ENCODE results near the gene IRX6.

GRCh38 chr16:55289353-55289752 is 34.6 kb upstream of the IRX6 start:
- TF ChIP-seq CTCF (IDR thresholded peaks at IDR 0.05), result no peak
- no peak for TF ChIP-seq POLR2A (IDR thresholded peaks at IDR 0.05)

Measured in uterus (tissue), 2 donors.